Measurements from ENCODE around the gene CCDC68.

GRCh38 chr18:54983791-54984190 is 24.5 kb upstream of the CCDC68 start:
- TF ChIP-seq POLR2A (IDR thresholded peaks at IDR 0.05) (no peak), POLR2AphosphoS5 (IDR thresholded peaks at IDR 0.05) (no peak)
